GM18873 (cell line): ENCODE results near the gene ALKBH6.

Experiments used
- ATAC-seq: cut with Tn5 transposase; IDR thresholded peaks from one replicate; pipeline ENCODE4 v1.9.1; 2021; ENCODE audit warnings: mild to moderate bottlenecking, moderate library complexity, moderate number of reproducible peaks; ENCODE audit not compliant: unreplicated experiment, low FRiP score

ALKBH6 gene

GRCh38 chr19:35960432-35960972, 53.5 kb downstream of the ALKBH6 start:
- no peak for ATAC-seq

- no peak for ATAC-seq
Measured at GRCh38 chr19:35959968-35960320, 54.1 kb downstream of the ALKBH6 start.
